ENCODE measurements around the gene PXDN. TPM values are rescaled to one million over a fixed set of nuclear protein-coding genes. Genes with fewer than 3 reads are reported as not detected.

The PXDN gene
- total and polyA plus RNA-seq, 11 donors = 5.9 to 83.7 (median 28.2) TPM

DNA sequence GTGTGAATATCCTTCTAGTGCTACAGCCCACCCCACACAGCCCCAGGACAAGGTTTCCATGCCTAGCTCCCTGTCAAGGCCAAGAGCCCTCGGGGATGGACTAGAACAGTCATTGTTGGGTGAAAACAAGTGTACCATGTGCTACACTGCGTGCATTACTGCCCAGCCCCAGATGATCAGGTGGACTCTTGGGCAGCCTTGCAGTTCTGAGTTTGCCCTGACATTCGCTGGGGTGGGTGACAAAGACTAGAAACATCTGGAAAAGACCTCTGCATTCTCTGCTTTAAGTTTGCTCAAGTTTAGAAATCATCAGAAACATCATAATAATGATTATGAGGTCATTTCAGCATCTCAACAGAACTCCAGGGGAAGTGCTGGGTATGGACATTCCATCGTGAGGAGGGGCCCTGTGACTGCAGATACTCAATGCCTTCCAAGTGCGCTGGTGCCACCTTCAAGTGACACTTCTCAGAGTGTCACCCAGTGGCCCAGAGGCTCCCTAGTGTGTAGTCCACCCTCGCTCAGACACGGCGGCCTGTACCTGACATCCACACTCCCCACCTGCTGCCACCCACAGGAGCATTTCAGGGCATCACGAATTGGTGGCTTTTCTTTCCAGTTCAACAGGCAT is 5.3 kb upstream of the PXDN start:
- Histone ChIP-seq H3K36me3 (no peaks in the 10 kb centered on the region), H3K27ac (no peak overlapping the region), H3K9me3 (no peaks in the 10 kb centered on the region), H3K4me3 (no peak overlapping the region), H3K27me3 (peaks cover 0 to 26% (median 3%) of the 10 kb centered on the region in 9 donors), H3K4me1 (peaks cover 0 to 17% (median 6%) of the 10 kb centered on the region in 12 donors)
- TF ChIP-seq, protein P1, sequence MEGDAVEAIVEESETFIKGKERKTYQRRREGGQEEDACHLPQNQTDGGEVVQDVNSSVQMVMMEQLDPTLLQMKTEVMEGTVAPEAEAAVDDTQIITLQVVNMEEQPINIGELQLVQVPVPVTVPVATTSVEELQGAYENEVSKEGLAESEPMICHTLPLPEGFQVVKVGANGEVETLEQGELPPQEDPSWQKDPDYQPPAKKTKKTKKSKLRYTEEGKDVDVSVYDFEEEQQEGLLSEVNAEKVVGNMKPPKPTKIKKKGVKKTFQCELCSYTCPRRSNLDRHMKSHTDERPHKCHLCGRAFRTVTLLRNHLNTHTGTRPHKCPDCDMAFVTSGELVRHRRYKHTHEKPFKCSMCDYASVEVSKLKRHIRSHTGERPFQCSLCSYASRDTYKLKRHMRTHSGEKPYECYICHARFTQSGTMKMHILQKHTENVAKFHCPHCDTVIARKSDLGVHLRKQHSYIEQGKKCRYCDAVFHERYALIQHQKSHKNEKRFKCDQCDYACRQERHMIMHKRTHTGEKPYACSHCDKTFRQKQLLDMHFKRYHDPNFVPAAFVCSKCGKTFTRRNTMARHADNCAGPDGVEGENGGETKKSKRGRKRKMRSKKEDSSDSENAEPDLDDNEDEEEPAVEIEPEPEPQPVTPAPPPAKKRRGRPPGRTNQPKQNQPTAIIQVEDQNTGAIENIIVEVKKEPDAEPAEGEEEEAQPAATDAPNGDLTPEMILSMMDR (IDR thresholded peaks at IDR 0.05) = no peak
- no peak for TF ChIP-seq POLR2A (IDR thresholded peaks at IDR 0.05)
- ATAC-seq = no peak
- peak in 1 of 5 donors; percentile 11 for DNase-seq
- WGBS, 4 donors = 87 to 89% (median 89%) methylated on average over 9 of the region's 9 CpGs
- intact Hi-C loops (cut with DNase I) = loop anchor here in 9 of 10 donors (2.0 to 10.0 kb wide), 10 partner anchors 37 to 197 kb away; no protein-coding TSS in a partner anchor

DNA sequence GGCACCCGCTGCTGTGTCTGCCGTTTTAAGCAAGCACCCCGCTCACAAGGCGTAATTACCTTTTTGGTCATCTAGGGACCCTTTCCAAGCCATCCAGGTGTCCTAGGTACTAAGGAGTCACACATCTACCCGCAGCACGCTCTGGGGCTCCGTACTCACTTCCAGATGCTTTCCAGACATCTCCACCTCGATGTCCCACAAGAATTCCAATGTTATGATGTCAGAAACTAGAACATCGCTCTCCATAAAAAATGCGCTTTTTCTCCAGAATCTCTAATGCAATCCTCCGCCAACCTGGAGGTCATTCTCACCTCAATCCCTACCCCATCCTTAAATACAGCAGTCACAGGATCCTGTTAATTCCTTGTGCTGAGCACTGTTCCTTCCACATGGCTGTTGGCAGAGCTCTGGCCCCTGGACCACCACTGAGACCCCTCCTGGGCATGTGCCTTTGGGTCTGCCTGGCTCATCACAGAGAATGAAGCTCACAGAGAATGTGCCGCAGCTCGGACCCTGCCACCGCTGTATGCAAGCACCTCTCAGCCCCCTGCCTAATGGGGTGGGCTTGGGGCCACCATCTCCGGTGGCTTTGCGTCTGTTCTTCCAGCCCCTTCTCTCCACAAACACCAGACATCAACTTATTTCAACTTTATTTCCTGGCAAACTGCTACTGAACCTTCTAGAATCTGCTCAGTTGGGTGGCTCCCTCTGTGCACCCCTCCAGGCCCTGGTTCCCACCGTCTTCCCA is 4.6 kb upstream of the PXDN start:
- H3K36me3 ChIP-seq = no peaks in the 10 kb centered on the region
- no peak for TF ChIP-seq POLR2A (IDR thresholded peaks at IDR 0.05)
- TF ChIP-seq, protein P1 (IDR thresholded peaks at IDR 0.05) = no peak
- H3K4me1 ChIP-seq = peaks cover 0 to 24% (median 7%) of the 10 kb centered on the region in 12 donors
- intact Hi-C loops (cut with DNase I) = loop anchor here in 9 of 10 donors (5.0 to 10.0 kb wide), 8 partner anchors 37 to 197 kb away; no protein-coding TSS in a partner anchor
- 74 to 79% (median 77%) methylated on average over 17 of the region's 17 CpGs for WGBS, 4 donors
- no peaks in the 10 kb centered on the region for H3K9me3 ChIP-seq
- no peak overlapping the region for H3K4me3 ChIP-seq
- no peak overlapping the region for H3K27ac ChIP-seq
- H3K27me3 ChIP-seq = peaks cover 0 to 28% (median 3%) of the 10 kb centered on the region in 9 donors
- DNase-seq (peak in 1 of 5 donors; percentile 13), ATAC-seq (no peak)

DNA sequence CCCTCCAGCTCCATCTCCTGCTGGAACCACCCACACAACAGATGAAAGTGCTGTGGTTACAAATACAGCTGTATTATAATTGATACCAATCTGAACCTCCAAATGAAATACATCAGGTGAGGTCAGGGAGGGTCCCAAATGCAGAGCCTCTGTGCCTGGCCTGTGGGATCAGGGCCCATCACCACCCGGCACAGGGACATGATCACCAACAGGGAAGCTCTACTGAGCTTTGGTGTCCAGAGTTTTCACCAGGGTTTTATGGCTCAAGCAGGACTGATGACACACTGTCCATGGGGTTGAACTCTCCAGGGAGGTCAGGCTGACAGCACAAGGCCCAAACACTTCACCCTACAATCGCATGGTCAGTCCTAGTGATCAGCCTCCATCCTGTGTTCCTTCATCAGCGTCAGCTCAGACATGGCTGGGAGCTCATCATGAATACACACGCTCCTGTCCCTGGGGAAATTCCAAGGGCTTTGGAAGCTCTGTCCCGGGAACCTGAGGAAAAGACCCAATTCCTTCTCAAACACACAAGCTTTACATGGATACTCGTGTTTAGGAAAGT is 3.9 kb upstream of the PXDN start:
- H3K27ac ChIP-seq = no peak overlapping the region
- H3K4me3 ChIP-seq = no peak overlapping the region
- no peaks in the 10 kb centered on the region for H3K36me3 ChIP-seq
- H3K9me3 ChIP-seq = no peaks in the 10 kb centered on the region
- peaks cover 0 to 28% (median 3%) of the 10 kb centered on the region in 9 donors for H3K27me3 ChIP-seq
- DNase-seq = peak in 1 of 5 donors; percentile 28
- peaks cover 0 to 29% (median 7%) of the 10 kb centered on the region in 12 donors for H3K4me1 ChIP-seq
- intact Hi-C loops (cut with DNase I) = loop anchor here in 9 of 10 donors (5.0 to 10.0 kb wide), 8 partner anchors 36 to 196 kb away; no protein-coding TSS in a partner anchor
- 55 to 68% (median 59%) methylated on average over 6 of the region's 6 CpGs for WGBS, 4 donors
- TF ChIP-seq, protein P1 (IDR thresholded peaks at IDR 0.05) = no peak
- TF ChIP-seq POLR2A (IDR thresholded peaks at IDR 0.05) = no peak
- ATAC-seq = no peak

Measured in heart left ventricle (tissue), 16 donors.